Measurements from ENCODE around the gene IDH3G.

DNA sequence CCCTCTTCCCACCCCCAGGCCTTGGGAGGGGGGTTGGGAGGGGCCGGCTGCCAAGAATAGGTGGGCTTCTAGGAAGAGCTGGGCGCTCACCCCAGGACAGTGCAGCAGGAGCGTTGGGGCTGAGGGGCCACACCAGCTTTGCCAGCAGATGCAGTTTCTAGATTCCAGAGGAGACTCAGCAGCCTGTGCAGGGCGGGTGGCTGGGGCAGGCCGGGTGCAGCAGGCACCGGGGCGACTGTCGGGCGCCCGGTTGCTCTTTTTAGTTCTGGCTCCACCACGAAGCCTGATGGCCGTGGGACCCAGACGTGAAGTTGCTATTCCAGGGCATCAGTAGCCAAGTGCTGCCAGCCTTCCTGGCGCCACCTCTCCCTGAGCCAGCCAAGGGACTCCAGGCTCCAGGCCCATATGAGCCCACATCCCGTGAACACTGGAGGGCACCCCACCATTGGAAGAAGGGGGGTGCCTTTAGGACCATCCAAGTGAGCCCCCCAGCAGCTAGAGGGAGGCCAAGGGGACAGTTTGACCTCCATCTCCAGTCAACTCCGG lies 6.1 kb upstream of the IDH3G start:
- TF ChIP-seq, protein P1, sequence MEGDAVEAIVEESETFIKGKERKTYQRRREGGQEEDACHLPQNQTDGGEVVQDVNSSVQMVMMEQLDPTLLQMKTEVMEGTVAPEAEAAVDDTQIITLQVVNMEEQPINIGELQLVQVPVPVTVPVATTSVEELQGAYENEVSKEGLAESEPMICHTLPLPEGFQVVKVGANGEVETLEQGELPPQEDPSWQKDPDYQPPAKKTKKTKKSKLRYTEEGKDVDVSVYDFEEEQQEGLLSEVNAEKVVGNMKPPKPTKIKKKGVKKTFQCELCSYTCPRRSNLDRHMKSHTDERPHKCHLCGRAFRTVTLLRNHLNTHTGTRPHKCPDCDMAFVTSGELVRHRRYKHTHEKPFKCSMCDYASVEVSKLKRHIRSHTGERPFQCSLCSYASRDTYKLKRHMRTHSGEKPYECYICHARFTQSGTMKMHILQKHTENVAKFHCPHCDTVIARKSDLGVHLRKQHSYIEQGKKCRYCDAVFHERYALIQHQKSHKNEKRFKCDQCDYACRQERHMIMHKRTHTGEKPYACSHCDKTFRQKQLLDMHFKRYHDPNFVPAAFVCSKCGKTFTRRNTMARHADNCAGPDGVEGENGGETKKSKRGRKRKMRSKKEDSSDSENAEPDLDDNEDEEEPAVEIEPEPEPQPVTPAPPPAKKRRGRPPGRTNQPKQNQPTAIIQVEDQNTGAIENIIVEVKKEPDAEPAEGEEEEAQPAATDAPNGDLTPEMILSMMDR (IDR thresholded peaks at IDR 0.05): no peak
- no peak for TF ChIP-seq POLR2A (IDR thresholded peaks at IDR 0.05)
- no peak for TF ChIP-seq EP300 (IDR thresholded peaks at IDR 0.05)
